ENCODE data around the gene DGKB.

The DGKB gene

GRCh38 chr7:14376711-14377110 lies 525.8 kb downstream of the DGKB start:
- H3K27ac ChIP-seq = no peak overlapping the region
- no peak for TF ChIP-seq CTCF (conservative IDR thresholded peaks at IDR 0.05)

GRCh38 chr7:14375998-14376397 lies 526.6 kb downstream of the DGKB start:
- TF ChIP-seq CTCF (conservative IDR thresholded peaks at IDR 0.05) = no peak
- no peak overlapping the region for H3K27ac ChIP-seq

GRCh38 chr7:14374336-14374735 lies 528.2 kb downstream of the DGKB start:
- no peak overlapping the region for H3K27ac ChIP-seq
- TF ChIP-seq CTCF (conservative IDR thresholded peaks at IDR 0.05) = no peak

- no peak for TF ChIP-seq CTCF (conservative IDR thresholded peaks at IDR 0.05)
- H3K27ac ChIP-seq = no peak overlapping the region
These were observed 534.3 kb downstream of the DGKB start for GRCh38 chr7:14368285-14368684.

GRCh38 chr7:14351167-14351566 lies 551.4 kb downstream of the DGKB start:
- no peak for TF ChIP-seq CTCF (conservative IDR thresholded peaks at IDR 0.05)
- H3K27ac ChIP-seq = no peak overlapping the region

GRCh38 chr7:14341200-14341775 lies 561.3 kb downstream of the DGKB start:
- no peak overlapping the region for H3K27ac ChIP-seq
- no peak for TF ChIP-seq CTCF (conservative IDR thresholded peaks at IDR 0.05)

- H3K27ac ChIP-seq = no peak overlapping the region
- TF ChIP-seq CTCF (conservative IDR thresholded peaks at IDR 0.05) = no peak
These were observed 562.0 kb downstream of the DGKB start for GRCh38 chr7:14340393-14341074.

All from VCaP (cell line).